HepG2 (cell line): ENCODE data around the gene TTBK1. TPM values are rescaled to one million over a fixed set of nuclear protein-coding genes. Genes with fewer than 3 reads are reported as not detected.

Experiments used
- ATM ChIP-seq: fragments of 450-650 bp; IDR thresholded peaks from 2 replicates; pipeline ENCODE4 v1.7.1; 2017; ENCODE audit warnings: mild to moderate bottlenecking, borderline replicate concordance
- BORCS8-MEF2B ChIP-seq: sonication (generic); formaldehyde crosslinking; IDR thresholded peaks from 2 replicates; pipeline ENCODE4 v1.8.0; 2022; ENCODE audit warnings: mild to moderate bottlenecking, missing genetic modification reagents
- BRF2 ChIP-seq: sonication (generic); formaldehyde crosslinking; IDR thresholded peaks from 2 replicates; pipeline ENCODE4 v1.8.1; 2022; ENCODE audit warnings: mild to moderate bottlenecking, missing genetic modification reagents
- DRAP1 ChIP-seq: IDR thresholded peaks from 2 replicates; pipeline ENCODE4 v1.6.1; 2016; ENCODE audit warnings: missing genetic modification reagents, missing compliant biosample characterization
- FOXP1 ChIP-seq, 2 experiments: fragments of 450-650 bp in 1 of 2; IDR thresholded peaks; 2 replicates each; pipeline ENCODE4 v1.6.1; 2017 to 2018; ENCODE audit warnings: antibody characterized with exemption in 1 of 2
- HOXA3 ChIP-seq: sonication (generic); formaldehyde crosslinking; IDR thresholded peaks from 2 replicates; pipeline ENCODE4 v1.5.0; 2020; ENCODE audit warnings: missing genetic modification reagents
- IRF2 ChIP-seq: IDR thresholded peaks from 2 replicates; pipeline ENCODE4 v1.6.1; 2018; ENCODE audit warnings: missing genetic modification reagents, missing compliant biosample characterization
- JUNB ChIP-seq: sonication (generic); formaldehyde crosslinking; IDR thresholded peaks from 2 replicates; pipeline ENCODE4 v1.8.0; 2022; ENCODE audit warnings: missing genetic modification reagents, mild to moderate bottlenecking, borderline replicate concordance
- KMT2B ChIP-seq: IDR thresholded peaks from 2 replicates; pipeline ENCODE4 v1.6.1; 2016; ENCODE audit warnings: missing genetic modification reagents, missing compliant biosample characterization
- MIER2 ChIP-seq: IDR thresholded peaks from 2 replicates; pipeline ENCODE4 v1.6.1; 2016; ENCODE audit warnings: missing biosample characterization, missing genetic modification reagents
- NFATC3 ChIP-seq: sonication (generic); formaldehyde crosslinking; IDR thresholded peaks from 2 replicates; pipeline ENCODE4 v1.5.1; 2020; ENCODE audit warnings: mild to moderate bottlenecking, missing genetic modification reagents
- NFYB ChIP-seq: sonication (generic); formaldehyde crosslinking; IDR thresholded peaks from 2 replicates; pipeline ENCODE4 v1.4.0; 2020; ENCODE audit warnings: missing genetic modification reagents
- PLSCR1 ChIP-seq: sonication (generic); formaldehyde crosslinking; IDR thresholded peaks from 2 replicates; pipeline ENCODE4 v1.5.0; 2020; ENCODE audit warnings: missing genetic modification reagents, mild to moderate bottlenecking, borderline replicate concordance
- RAD21 ChIP-seq: fragments of 450-650 bp; formaldehyde crosslinking; IDR thresholded peaks from 2 replicates; pipeline ENCODE4 v1.5.0; 2020; ENCODE audit warnings: mild to moderate bottlenecking
- SMARCC2 ChIP-seq: fragments of 450-650 bp; IDR thresholded peaks from 2 replicates; pipeline ENCODE4 v1.6.1; 2017; ENCODE audit warnings: antibody characterized with exemption, mild to moderate bottlenecking
- TCF7 ChIP-seq: sonication (generic); IDR thresholded peaks from 2 replicates; pipeline ENCODE4 v1.6.1; 2016; ENCODE audit warnings: antibody characterized with exemption, low read depth
- TGIF2 ChIP-seq: IDR thresholded peaks from 2 replicates; pipeline ENCODE4 v1.6.1; 2016; ENCODE audit warnings: control low read depth, missing compliant biosample characterization
- ZBTB25 ChIP-seq: IDR thresholded peaks from 2 replicates; pipeline ENCODE4 v1.6.1; 2018; ENCODE audit warnings: missing genetic modification reagents
- ZBTB7B ChIP-seq: sonication (generic); formaldehyde crosslinking; IDR thresholded peaks from 2 replicates; pipeline ENCODE4 v1.4.0; 2020; ENCODE audit warnings: missing genetic modification reagents
- ZC3H4 ChIP-seq: sonication (generic); formaldehyde crosslinking; IDR thresholded peaks from 2 replicates; pipeline ENCODE4 v1.4.0; 2020; ENCODE audit warnings: missing genetic modification reagents, borderline replicate concordance
- ZFP36L2 ChIP-seq: sonication (generic); formaldehyde crosslinking; IDR thresholded peaks from 2 replicates; pipeline ENCODE4 v1.4.0; 2020; ENCODE audit warnings: missing genetic modification reagents
- ZFP82 ChIP-seq: sonication (generic); formaldehyde crosslinking; IDR thresholded peaks from 2 replicates; pipeline ENCODE4 v1.5.1; 2020; ENCODE audit warnings: mild to moderate bottlenecking, missing genetic modification reagents, borderline replicate concordance
- ZNF12 ChIP-seq: sonication (generic); formaldehyde crosslinking; IDR thresholded peaks from 2 replicates; pipeline ENCODE4 v1.5.0; 2020; ENCODE audit warnings: missing genetic modification reagents
- ZNF34 ChIP-seq: sonication (generic); formaldehyde crosslinking; IDR thresholded peaks from 2 replicates; pipeline ENCODE4 v1.4.0; 2020; ENCODE audit warnings: mild to moderate bottlenecking, missing genetic modification reagents, borderline replicate concordance
- ZNF615 ChIP-seq: sonication (generic); formaldehyde crosslinking; IDR thresholded peaks from 2 replicates; pipeline ENCODE4 v1.5.0; 2020; ENCODE audit warnings: mild to moderate bottlenecking, missing genetic modification reagents, borderline replicate concordance
- ZZZ3 ChIP-seq: sonication (generic); formaldehyde crosslinking; IDR thresholded peaks from 2 replicates; pipeline ENCODE4 v1.4.0; 2020; ENCODE audit warnings: missing genetic modification reagents, mild to moderate bottlenecking, borderline replicate concordance
- polyA plus RNA-seq, 8 experiments: library from polyadenylated mRNA; depleted of rRNA in 3 of 8; stranded (reverse) in 7 of 8; unstranded in 1 of 8; fragments of >200 nt; fragmentation: Illumina TruSeq in 4 of 8; extraction: Trizol in 4 of 8; gene quantifications; 2 replicates each; pipeline versions ENCODE4 v1.2.1 to v1.2.3, GENCODE V29; 2011 to 2016; ENCODE audit warnings: low read depth in 4 of 8, missing spikeins in 1 of 8, mixed read lengths in 1 of 8; ENCODE audit not compliant: insufficient read depth in 1 of 8
- total RNA-seq, 5 experiments: library from RNA; depleted of rRNA; stranded (reverse); fragments of >200 nt; fragmentation: Illumina TruSeq; extraction: Trizol; gene quantifications; 2 replicates each; pipeline ENCODE4 v1.2.3, GENCODE V29; 2016; ENCODE audit warnings: low read depth in 1 of 5

The TTBK1 gene
- total and polyA plus RNA-seq, 2 of the 13 experiments (the other 11 are each of a cell fraction or from before 2014, with no cell fraction given), result 0.24 to 0.33 TPM

GRCh38 chr6:43247114-43247999, 4.1 kb downstream of the TTBK1 start (continued):
- TF ChIP-seq ZZZ3 (CRISPR knock-in tag), result peak; percentile 64
- no peak for TF ChIP-seq ZBTB25 (CRISPR knock-in tag)
- TF ChIP-seq KMT2B (CRISPR knock-in tag), result no peak
- no peak; the same call in 1 of the 2 replicates for TF ChIP-seq DRAP1 (CRISPR knock-in tag)
- TF ChIP-seq PLSCR1, result no peak
- TF ChIP-seq ZNF34 (CRISPR knock-in tag), result peak; percentile 61; the same call in 1 of the 2 replicates
- no peak for TF ChIP-seq SMARCC2
- TF ChIP-seq ZFP36L2 (CRISPR knock-in tag), result no peak
- no peak; the same call in 1 of the 2 replicates for TF ChIP-seq ZBTB7B
- no peak for TF ChIP-seq FOXP1 (IDR thresholded peaks at IDR 0.05)
- TF ChIP-seq FOXP1 (CRISPR knock-in tag; IDR thresholded peaks at IDR 0.05), result no peak
- TF ChIP-seq TCF7, result no peak
- peak; percentile 94 for TF ChIP-seq IRF2 (CRISPR knock-in tag)
- TF ChIP-seq BORCS8-MEF2B (CRISPR knock-in tag), result 0 out of 2 replicates have a peak, but pooled peaks have one; percentile 21
- no peak for TF ChIP-seq JUNB (CRISPR knock-in tag)
- TF ChIP-seq MIER2, result no peak
- no peak for TF ChIP-seq TGIF2 (CRISPR knock-in tag)
- no peak for TF ChIP-seq ZNF12 (CRISPR knock-in tag)
- no peak for TF ChIP-seq ATM
- TF ChIP-seq RAD21, result no peak; the same call in 1 of the 2 replicates
- no peak for TF ChIP-seq ZNF615 (CRISPR knock-in tag)
- TF ChIP-seq ZFP82 (CRISPR knock-in tag), result 0 out of 2 replicates have a peak, but pooled peaks have one; percentile 58
- peak; percentile 31; the same call in 1 of the 2 replicates for TF ChIP-seq NFATC3
- peak; percentile 22; the same call in 1 of the 2 replicates for TF ChIP-seq HOXA3 (CRISPR knock-in tag)
- no peak for TF ChIP-seq ZC3H4 (CRISPR knock-in tag)
- 0 out of 2 replicates have a peak, but pooled peaks have one; percentile 32 for TF ChIP-seq NFYB (CRISPR knock-in tag)
- TF ChIP-seq BRF2 (CRISPR knock-in tag), result no peak
